Mucosa of descending colon (tissue), 3 donors: ENCODE data around the gene XCL1. TPM values are rescaled to one million over a fixed set of nuclear protein-coding genes. Genes with fewer than 3 reads are reported as not detected.

ENCODE experiments used
- ATAC-seq: fragments of 200-7000 bp; cut with Tn5 transposase; one replicate; pipeline ENCODE4 v1.9.1; 2020; ENCODE audit warnings: mild to moderate bottlenecking, moderate library complexity
- DNase-seq, 3 donors: peaks; one replicate each; pipeline ENCODE4 v3.0.0-alpha.2; 2020
- H3K36me3 ChIP-seq: fragments of 200-600 bp; one replicate; pipeline ENCODE4 v1.8.0; 2021; ENCODE audit warnings: low read depth, mild to moderate bottlenecking
- H3K4me1 ChIP-seq: fragments of 200-600 bp; one replicate; pipeline ENCODE4 v1.8.0; 2021; ENCODE audit warnings: low read depth, mild to moderate bottlenecking
- H3K4me3 ChIP-seq: fragments of 200-600 bp; one replicate; pipeline ENCODE4 v1.8.0; 2021; ENCODE audit warnings: mild to moderate bottlenecking
- H3K9me3 ChIP-seq: fragments of 200-600 bp; one replicate; pipeline ENCODE4 v1.8.0; 2021; ENCODE audit warnings: mild to moderate bottlenecking
- intact Hi-C, 2 donors: fragments of 100-400 bp; cut with DNase I in 1 of 2; cut with micrococcal nuclease in 1 of 2; formaldehyde crosslinking; loops; one replicate each; pipeline versions ENCODE4 v1.11.0 to v1.11.1; 2022; cut with DNase I, micrococcal nuclease
- total RNA-seq, 3 donors: library from RNA; stranded (reverse); fragmentation: NEBNext Ultra II Directional in 2 of 3; extraction: Animal tissue kit (Norgen Biotek cat#: 25700) in 2 of 3; gene quantifications; one replicate each; pipeline versions ENCODE4 v1.2.1 to v1.2.4, GENCODE V29; 2021 to 2023
- TF ChIP-seq, protein P1 (sequence below): fragments of 200-600 bp; IDR thresholded peaks from one replicate; pipeline ENCODE4 v1.8.0; 2022; ENCODE audit warnings: antibody characterized with exemption, mild to moderate bottlenecking
- donor health status: DM: no; HTN: no; CAD: no; lungs with moderate emphysema.
- donor health status: DM: no; HTN: no; CAD: no.
- donor health status: DM: no; HTN: yes; CAD: no.

XCL1 gene
- total RNA-seq, 3 donors from 2014 or later = 0.22 to 1.1 TPM; not detected in 1

DNA sequence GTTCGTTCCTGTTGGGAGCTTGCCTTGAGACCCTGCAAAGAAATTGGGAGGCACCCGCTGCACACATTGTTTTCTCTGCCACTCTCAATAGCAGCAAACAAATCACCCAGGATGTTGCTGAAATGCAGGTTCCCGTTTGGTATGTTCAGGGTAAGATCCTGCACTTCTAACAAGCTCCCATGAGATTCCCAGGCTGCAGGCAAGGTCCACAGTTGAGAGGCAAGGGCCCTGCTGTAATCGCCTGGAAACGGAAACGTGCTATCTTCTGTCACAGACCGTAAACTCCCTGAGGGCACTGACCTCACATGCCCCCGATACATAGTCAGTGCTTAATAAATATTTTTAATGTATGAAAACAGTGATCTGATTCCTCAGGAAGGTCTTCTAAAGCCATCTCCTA, 37.8 kb downstream of the XCL1 start:
- intact Hi-C loops = no loop called here
- ATAC-seq (no peak), DNase-seq (no peak)
- no peaks in the 10 kb centered on the region for H3K9me3 ChIP-seq
- H3K36me3 ChIP-seq = no peaks in the 10 kb centered on the region
- no peaks in the 10 kb centered on the region for H3K4me1 ChIP-seq
- no peak overlapping the region for H3K4me3 ChIP-seq
- TF ChIP-seq, protein P1, sequence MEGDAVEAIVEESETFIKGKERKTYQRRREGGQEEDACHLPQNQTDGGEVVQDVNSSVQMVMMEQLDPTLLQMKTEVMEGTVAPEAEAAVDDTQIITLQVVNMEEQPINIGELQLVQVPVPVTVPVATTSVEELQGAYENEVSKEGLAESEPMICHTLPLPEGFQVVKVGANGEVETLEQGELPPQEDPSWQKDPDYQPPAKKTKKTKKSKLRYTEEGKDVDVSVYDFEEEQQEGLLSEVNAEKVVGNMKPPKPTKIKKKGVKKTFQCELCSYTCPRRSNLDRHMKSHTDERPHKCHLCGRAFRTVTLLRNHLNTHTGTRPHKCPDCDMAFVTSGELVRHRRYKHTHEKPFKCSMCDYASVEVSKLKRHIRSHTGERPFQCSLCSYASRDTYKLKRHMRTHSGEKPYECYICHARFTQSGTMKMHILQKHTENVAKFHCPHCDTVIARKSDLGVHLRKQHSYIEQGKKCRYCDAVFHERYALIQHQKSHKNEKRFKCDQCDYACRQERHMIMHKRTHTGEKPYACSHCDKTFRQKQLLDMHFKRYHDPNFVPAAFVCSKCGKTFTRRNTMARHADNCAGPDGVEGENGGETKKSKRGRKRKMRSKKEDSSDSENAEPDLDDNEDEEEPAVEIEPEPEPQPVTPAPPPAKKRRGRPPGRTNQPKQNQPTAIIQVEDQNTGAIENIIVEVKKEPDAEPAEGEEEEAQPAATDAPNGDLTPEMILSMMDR = no peak

DNA sequence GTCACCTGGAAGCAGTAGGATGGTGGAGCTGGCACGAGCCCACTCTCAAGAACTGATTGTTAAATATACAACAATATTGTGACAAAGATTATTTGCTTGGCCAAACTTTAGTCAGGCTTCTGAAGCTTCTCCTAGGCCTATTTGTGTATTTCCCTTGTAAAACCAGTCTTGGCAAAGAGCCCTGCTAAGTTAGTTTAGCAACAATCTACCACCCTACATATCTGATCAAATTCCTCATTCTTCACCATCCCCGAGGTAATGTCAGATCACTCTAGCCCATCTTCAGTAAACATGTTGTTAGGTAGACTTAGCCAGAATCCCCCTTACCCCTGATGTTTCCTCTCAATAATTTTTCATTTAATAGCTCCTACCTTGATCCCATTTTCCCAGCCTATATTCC, 39.6 kb downstream of the XCL1 start:
- no peaks in the 10 kb centered on the region for H3K36me3 ChIP-seq
- H3K9me3 ChIP-seq = no peaks in the 10 kb centered on the region
- no peak for ATAC-seq
- intact Hi-C loops = no loop called here
- H3K4me1 ChIP-seq = no peaks in the 10 kb centered on the region
- H3K4me3 ChIP-seq = no peak overlapping the region
- TF ChIP-seq, protein P1 = no peak
- no peak for DNase-seq

DNA sequence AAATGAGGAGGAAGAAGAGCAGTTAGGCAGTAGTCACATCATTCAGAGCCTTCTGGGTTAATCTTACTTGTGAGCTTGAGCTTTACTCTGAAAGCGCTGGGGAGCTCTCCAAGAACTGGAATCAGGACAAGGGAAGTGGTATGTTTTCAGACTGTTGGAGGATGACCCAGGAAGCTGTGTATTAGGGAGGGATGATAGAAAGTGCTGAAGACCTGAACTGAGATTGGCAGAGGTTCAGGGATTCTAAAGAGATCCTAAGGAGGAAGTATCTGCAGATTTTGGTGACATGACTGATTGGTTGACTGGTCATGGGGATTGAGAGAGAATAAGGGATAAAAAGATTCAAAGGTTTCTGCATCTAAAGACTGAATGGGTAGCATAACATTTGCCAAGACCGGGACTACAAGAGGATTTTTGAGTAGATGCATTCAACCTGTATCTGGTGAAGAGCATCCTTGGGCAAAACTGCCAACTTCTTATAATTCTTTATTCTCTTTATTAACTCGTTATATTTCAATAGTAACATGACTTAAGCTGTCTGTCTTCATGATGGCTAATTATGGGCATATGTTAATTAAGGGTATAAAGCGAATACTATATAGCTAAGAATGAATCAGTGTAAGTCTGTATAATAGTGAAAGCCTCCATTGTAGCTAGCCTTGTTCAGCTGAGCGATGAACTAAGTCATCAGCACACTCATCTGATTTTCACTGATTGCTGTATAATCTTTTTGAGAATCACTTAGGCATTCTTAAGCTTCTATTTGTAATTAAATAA, 41.8 kb downstream of the XCL1 start:
- no peak for ATAC-seq
- H3K4me1 ChIP-seq = no peaks in the 10 kb centered on the region
- TF ChIP-seq, protein P1 = no peak
- no peaks in the 10 kb centered on the region for H3K9me3 ChIP-seq
- intact Hi-C loops = no loop called here
- no peaks in the 10 kb centered on the region for H3K36me3 ChIP-seq
- no peak for DNase-seq
- H3K4me3 ChIP-seq = no peak overlapping the region

DNA sequence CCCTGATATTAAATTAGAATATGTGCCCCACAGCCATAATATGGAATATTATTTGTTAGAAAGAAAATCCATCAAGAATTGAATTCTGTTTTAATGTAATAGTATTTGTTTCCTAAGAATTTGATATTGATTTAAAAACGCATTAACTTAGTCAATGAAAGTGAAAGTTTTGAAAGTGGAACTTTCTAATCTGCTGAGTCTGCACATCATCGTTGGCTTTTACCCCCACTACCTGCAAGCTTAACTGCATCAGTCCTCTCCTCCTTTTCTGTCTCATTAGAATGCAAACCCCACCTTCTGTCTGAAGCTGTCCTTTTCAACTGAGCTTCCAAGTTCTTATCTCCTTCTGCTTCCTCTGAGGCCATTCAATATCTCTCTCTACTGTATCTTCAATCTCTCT, 42.5 kb downstream of the XCL1 start:
- TF ChIP-seq, protein P1 = no peak
- Histone ChIP-seq H3K9me3 (no peaks in the 10 kb centered on the region), H3K4me3 (no peak overlapping the region), H3K36me3 (no peaks in the 10 kb centered on the region), H3K4me1 (no peaks in the 10 kb centered on the region)
- DNase-seq (no peak), ATAC-seq (no peak)
- intact Hi-C loops = no loop called here

DNA sequence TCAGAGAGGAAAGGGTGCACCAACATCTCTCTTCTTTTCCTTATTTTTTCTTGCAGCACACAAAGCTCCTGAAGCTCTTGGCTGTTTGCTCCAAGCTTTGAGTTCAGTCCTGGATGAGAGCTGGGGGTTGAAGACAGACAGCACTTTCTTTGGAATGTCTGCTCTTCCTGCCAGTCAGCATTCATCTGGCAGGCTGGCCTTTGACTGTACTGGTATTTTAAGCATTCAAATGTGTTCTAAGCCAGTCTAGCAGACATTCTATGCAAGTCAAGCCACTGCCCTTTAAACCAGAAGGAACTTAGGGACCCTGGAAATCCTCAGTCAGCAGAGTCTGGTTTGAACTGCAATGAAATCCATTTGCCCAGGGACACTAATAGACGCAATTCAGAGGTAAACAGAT, 45.0 kb downstream of the XCL1 start:
- intact Hi-C loops = no loop called here
- H3K4me3 ChIP-seq = no peak overlapping the region
- ATAC-seq (no peak), DNase-seq (no peak)
- TF ChIP-seq, protein P1 = no peak
- no peaks in the 10 kb centered on the region for H3K9me3 ChIP-seq
- H3K4me1 ChIP-seq = no peaks in the 10 kb centered on the region
- no peaks in the 10 kb centered on the region for H3K36me3 ChIP-seq
